Prostate gland (tissue), 2 donors: ENCODE results near the gene ZBTB16. TPM values are rescaled to one million over a fixed set of nuclear protein-coding genes. Genes with fewer than 3 reads are reported as not detected.

ENCODE experiments used
- DNase-seq: peaks from one replicate; pipeline ENCODE4 v3.0.0-alpha.2; 2019; ENCODE audit warnings: low spot score
- H3K27ac ChIP-seq, 2 donors: fragments of 200-600 bp; sonication (generic); 2 replicates each; pipeline ENCODE4 v1.5.1; 2017 to 2019
- H3K27me3 ChIP-seq: fragments of 200-600 bp; sonication (generic); replicated peaks from 2 replicates; pipeline ENCODE4 v1.5.1; 2019; ENCODE audit not compliant: insufficient read depth
- H3K36me3 ChIP-seq, 2 donors: fragments of 200-600 bp; sonication (generic); 1 replicate in 1 of 2; 2 replicates in 1 of 2; pipeline versions ENCODE4 v1.5.1 to v1.8.1; 2017 to 2019
- H3K4me1 ChIP-seq: fragments of 200-600 bp; sonication (generic); replicated peaks from 2 replicates; pipeline ENCODE4 v1.5.1; 2019
- H3K4me3 ChIP-seq, 2 donors: fragments of 200-600 bp; sonication (generic); 2 replicates each; pipeline ENCODE4 v1.5.1; 2017 to 2019
- H3K9me3 ChIP-seq: fragments of 200-600 bp; sonication (generic); 2 replicates; pipeline ENCODE4 v1.5.1; 2017
- POLR2A ChIP-seq: fragments of 450-650 bp; IDR thresholded peaks from one replicate; pipeline ENCODE4 v1.6.1; 2016; ENCODE audit warnings: antibody characterized with exemption, mild to moderate bottlenecking
- POLR2AphosphoS5 ChIP-seq: sonication (generic); formaldehyde crosslinking; IDR thresholded peaks from one replicate; pipeline ENCODE4 v1.6.1; 2017; ENCODE audit warnings: antibody characterized with exemption
- WGBS: methylation state at CpG from one replicate; pipeline ENCODE4 v1.1.5; 2018; 5-methylcytosine and 5-hydroxymethylcytosine counted together
- intact Hi-C: fragments of 100-400 bp; cut with DNase I; formaldehyde crosslinking; loops from one replicate; pipeline ENCODE4 v1.14.2; 2022
- total RNA-seq, 2 donors: library from RNA; depleted of rRNA; stranded (reverse); fragments of >200 nt; gene quantifications; one replicate each; pipeline ENCODE4 v1.1.0, GENCODE V29; 2016
- TF ChIP-seq, protein P1 (sequence below), 4 experiments: fragments of 200-600 bp in 2 of 4; fragments of 450-650 bp in 2 of 4; sonication (generic) in 2 of 4; IDR thresholded peaks; 1 replicate in 3 of 4; 2 replicates in 1 of 4; pipeline ENCODE4 v1.5.1; 2016 to 2019; ENCODE audit warnings: antibody characterized with exemption in 4 of 4, mild to moderate bottlenecking in 2 of 4, moderate library complexity in 2 of 4

Gene ZBTB16
- total RNA-seq, 2 donors from 2014 or later: 171 to 230 TPM

DNA sequence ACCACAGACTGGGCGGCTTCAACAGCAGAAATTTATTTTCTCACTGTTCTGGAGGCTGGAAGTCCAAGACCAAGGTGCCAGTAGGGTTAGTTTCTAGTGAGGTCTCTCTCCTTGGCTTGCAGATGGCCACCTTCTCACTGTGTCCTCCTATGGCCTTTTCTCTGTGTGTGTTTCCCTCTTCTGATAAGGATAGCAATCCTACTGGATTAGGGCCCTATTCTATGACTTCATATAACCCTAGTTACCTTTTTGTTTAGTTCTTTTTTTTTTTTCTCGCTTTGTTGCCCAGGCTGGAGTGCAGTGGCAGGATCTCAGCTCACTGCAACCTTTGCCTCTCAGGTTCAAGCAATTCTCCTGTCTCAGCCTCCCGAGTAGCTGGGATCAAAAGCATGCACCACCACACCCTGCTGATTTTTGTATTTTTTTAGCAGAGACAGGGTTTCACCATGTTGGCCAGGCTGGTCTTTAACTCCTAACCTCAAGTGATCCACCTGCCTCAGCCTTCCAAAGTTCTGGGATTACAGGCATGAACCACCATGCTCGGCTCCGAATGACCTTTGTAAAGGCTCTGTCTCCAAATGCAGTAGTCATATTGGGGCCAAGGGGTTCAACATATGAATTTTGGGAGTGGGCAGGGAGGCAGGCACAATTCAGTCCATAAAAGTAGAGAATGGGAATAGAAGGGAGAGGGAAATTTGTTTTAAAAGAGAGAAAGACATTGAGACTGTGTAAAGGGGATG is 211.2 kb downstream of the ZBTB16 start:
- Histone ChIP-seq H3K9me3 (no peaks in the 10 kb centered on the region), H3K4me1 (no peaks in the 10 kb centered on the region), H3K36me3 (no peaks in the 10 kb centered on the region), H3K4me3 (no peak overlapping the region), H3K27me3 (no peaks in the 10 kb centered on the region), H3K27ac (no peak overlapping the region)
- intact Hi-C loops: no loop called here
- no peak for TF ChIP-seq POLR2AphosphoS5
- TF ChIP-seq, protein P1, sequence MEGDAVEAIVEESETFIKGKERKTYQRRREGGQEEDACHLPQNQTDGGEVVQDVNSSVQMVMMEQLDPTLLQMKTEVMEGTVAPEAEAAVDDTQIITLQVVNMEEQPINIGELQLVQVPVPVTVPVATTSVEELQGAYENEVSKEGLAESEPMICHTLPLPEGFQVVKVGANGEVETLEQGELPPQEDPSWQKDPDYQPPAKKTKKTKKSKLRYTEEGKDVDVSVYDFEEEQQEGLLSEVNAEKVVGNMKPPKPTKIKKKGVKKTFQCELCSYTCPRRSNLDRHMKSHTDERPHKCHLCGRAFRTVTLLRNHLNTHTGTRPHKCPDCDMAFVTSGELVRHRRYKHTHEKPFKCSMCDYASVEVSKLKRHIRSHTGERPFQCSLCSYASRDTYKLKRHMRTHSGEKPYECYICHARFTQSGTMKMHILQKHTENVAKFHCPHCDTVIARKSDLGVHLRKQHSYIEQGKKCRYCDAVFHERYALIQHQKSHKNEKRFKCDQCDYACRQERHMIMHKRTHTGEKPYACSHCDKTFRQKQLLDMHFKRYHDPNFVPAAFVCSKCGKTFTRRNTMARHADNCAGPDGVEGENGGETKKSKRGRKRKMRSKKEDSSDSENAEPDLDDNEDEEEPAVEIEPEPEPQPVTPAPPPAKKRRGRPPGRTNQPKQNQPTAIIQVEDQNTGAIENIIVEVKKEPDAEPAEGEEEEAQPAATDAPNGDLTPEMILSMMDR (IDR thresholded peaks at IDR 0.05): no peak
- TF ChIP-seq POLR2A: no peak
- DNase-seq: no peak
- 94% methylated on average over 5 of the region's 5 CpGs for WGBS

DNA sequence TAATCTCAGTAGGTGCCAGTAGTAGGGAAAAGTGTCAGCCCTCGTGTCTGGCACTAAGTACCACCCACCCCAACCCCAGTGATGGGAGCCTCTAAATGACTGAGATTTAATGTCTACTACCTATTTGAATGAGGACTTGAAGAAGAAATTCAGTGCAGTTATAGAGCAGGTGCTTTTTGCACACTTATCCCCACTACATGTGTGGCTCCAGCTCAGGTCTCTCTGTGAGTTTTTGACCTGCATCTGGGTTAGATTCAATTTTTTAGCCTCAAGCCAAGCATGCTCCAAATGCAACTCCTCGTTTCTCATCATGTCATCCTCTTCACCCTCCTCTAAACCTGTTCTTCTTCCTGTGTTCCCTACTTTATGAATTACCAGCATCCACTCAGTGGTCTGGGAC is 211.8 kb downstream of the ZBTB16 start:
- Histone ChIP-seq H3K27ac (no peak overlapping the region), H3K9me3 (no peaks in the 10 kb centered on the region), H3K36me3 (no peaks in the 10 kb centered on the region), H3K4me1 (no peaks in the 10 kb centered on the region), H3K4me3 (no peak overlapping the region), H3K27me3 (no peaks in the 10 kb centered on the region)
- 63% methylated on average over 2 of the region's 2 CpGs for WGBS
- DNase-seq: no peak
- TF ChIP-seq POLR2AphosphoS5 (no peak), POLR2A (no peak)
- TF ChIP-seq, protein P1 (IDR thresholded peaks at IDR 0.05): no peak
- intact Hi-C loops: no loop called here

DNA sequence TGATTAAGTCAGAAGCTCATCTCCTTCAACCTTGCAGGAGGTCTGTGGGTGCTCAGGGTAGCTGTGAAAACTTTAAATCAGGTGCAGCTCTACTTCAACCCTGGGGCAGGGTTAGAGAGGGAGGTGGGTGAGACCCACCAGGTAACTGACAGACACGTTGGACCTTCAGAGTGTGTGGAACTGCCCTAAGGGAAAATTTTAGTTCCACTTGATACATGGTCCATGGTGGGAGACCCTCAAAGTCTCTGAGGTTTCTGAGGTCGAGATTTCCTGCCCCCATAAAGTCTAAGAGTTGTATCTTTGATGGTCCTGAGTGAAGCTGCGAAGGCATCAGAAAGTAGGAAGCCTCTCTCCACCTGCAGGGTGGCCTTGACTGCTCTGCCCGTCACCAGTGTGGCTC is 212.8 kb downstream of the ZBTB16 start:
- H3K4me3 ChIP-seq: no peak overlapping the region

DNA sequence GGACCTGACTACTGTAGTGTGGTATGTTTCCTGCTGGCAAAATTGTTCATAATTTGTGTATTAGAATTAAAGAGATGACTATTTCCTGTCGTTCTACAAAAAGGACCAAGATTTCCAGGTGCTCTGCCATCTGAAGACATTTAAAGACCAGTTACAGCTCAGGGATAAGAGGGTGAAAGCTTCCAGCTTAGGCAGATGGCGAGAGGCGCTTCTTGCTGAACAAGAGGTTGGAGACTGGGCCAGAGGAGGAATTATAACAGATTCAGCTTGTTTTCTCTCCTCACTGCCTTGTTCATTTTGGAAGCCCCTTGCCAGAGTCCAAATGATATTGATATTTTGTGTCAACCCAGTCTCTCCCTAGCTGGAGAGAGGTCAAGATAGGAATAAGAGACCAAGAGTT is 213.6 kb downstream of the ZBTB16 start:
- TF ChIP-seq POLR2AphosphoS5 (no peak), POLR2A (no peak)
- TF ChIP-seq, protein P1 (IDR thresholded peaks at IDR 0.05): no peak
- Histone ChIP-seq H3K4me3 (no peak overlapping the region), H3K36me3 (no peaks in the 10 kb centered on the region), H3K27ac (no peak overlapping the region), H3K4me1 (no peaks in the 10 kb centered on the region), H3K27me3 (no peaks in the 10 kb centered on the region), H3K9me3 (no peaks in the 10 kb centered on the region)
- intact Hi-C loops: no loop called here
- DNase-seq: no peak
- WGBS: 97% methylated on average over 3 of the region's 3 CpGs

More for the DNA sequence above, 212.8 kb downstream of the ZBTB16 start:
- TF ChIP-seq, protein P1 (IDR thresholded peaks at IDR 0.05): no peak
- TF ChIP-seq POLR2A (no peak), POLR2AphosphoS5 (no peak)
- intact Hi-C loops: no loop called here
- no peak for DNase-seq
- WGBS: 84% methylated on average over 4 of the region's 4 CpGs
- no peaks in the 10 kb centered on the region for H3K36me3 ChIP-seq
- no peaks in the 10 kb centered on the region for H3K27me3 ChIP-seq
- H3K9me3 ChIP-seq: no peaks in the 10 kb centered on the region
- no peak overlapping the region for H3K27ac ChIP-seq
- H3K4me1 ChIP-seq: no peaks in the 10 kb centered on the region
